Hepatocyte (in vitro differentiated cells): ENCODE results near the gene DOCK3.

Experiments
- EZH2 ChIP-seq: fragments of 200-600 bp; sonication (generic); IDR thresholded peaks from 2 replicates; pipeline ENCODE4 v1.6.1; 2016; ENCODE audit warnings: antibody characterized with exemption, mild to moderate bottlenecking, borderline replicate concordance
- TF ChIP-seq, protein P1 (sequence below): fragments of 200-600 bp; sonication (generic); IDR thresholded peaks from 2 replicates; pipeline ENCODE4 v1.5.1; 2016; ENCODE audit warnings: antibody characterized with exemption, mild to moderate bottlenecking; ENCODE audit not compliant: poor library complexity

DNA sequence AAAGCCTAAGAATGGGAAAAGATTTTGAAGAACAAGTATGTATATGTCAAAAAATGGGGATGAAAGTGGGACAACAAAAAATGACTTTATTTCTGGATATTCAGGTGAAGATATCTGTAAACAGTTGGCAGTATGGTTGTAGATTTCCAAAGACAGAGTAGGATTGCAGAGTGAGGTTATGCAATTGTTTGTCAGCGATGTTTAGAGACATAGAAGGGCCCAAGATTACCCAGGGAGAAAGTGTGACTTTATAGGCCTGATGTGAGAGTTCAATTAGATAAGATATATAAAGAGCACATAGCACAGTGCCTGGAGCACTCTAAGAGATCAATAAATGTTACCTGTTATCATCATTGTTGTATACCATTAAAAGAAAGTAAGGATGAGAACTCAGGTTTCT, 319.8 kb downstream of the DOCK3 start:
- TF ChIP-seq, protein P1, sequence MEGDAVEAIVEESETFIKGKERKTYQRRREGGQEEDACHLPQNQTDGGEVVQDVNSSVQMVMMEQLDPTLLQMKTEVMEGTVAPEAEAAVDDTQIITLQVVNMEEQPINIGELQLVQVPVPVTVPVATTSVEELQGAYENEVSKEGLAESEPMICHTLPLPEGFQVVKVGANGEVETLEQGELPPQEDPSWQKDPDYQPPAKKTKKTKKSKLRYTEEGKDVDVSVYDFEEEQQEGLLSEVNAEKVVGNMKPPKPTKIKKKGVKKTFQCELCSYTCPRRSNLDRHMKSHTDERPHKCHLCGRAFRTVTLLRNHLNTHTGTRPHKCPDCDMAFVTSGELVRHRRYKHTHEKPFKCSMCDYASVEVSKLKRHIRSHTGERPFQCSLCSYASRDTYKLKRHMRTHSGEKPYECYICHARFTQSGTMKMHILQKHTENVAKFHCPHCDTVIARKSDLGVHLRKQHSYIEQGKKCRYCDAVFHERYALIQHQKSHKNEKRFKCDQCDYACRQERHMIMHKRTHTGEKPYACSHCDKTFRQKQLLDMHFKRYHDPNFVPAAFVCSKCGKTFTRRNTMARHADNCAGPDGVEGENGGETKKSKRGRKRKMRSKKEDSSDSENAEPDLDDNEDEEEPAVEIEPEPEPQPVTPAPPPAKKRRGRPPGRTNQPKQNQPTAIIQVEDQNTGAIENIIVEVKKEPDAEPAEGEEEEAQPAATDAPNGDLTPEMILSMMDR, result no peak
- no peak for TF ChIP-seq EZH2
